ENCODE measurements around the gene CFAP68. TPM values are rescaled to one million over a fixed set of nuclear protein-coding genes. Genes with fewer than 3 reads are reported as not detected.
A peak's percentile ranks its signal among the peaks of the same experiment; 100 is the strongest.

The CFAP68 gene, protein sequence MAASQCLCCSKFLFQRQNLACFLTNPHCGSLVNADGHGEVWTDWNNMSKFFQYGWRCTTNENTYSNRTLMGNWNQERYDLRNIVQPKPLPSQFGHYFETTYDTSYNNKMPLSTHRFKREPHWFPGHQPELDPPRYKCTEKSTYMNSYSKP
- 19.9 and 27.1 TPM in 2 replicates for total RNA-seq (2014; rRNA removed)
- polyA plus RNA-seq (2012), result 27.3 TPM

DNA sequence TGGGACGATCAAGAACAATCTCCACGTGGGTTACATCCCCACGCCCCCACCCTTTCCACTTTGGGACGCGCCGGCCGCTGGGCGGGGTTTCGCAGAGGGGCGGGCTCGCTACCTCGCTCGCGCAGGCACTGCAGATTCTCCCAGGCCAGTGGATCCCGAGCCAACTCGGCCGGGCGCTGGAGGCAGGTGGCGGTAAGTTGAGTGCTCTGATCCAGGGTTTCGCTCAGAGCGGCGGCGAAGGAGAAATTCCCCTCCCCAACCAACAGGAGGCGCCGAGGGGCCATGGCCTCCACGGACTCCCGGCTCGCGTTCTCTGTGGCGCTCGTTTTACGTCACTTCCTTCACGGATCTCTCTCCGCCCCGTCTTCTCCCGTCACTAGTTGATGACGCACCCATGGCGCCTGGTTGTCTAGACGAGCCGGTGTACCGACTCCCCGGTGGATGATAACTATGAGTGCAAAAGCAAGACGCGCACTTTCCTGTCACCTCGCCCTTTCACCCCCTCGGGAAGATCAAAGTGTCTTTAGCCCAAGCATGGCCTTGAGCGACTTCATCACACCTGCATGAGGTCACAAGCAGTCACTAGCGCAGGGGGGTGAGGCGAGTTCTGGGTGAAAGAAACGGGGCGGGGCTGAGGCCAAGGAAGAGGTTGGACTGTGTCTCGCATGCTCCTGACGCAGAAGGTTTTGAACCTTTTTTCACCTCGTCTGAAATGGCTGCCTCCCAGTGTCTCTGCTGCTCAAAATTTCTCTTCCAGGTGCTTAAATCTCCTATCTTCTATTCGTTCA lies at the start of gene CFAP68, which contains the start of gene FDXACB1:
Gene CFAP68, plus strand, starts transcription at position 693 of the 788 bp plus-strand sequence. Its CDS starts 20 bp downstream, at position 713.
Gene FDXACB1, minus strand, starts transcription at position 317 of the 788 bp plus-strand sequence. Its CDS starts 33 bp downstream, at position 284.
- peak; percentile 97 for DNase-seq (ENCODE audit: low read depth)

DNA sequence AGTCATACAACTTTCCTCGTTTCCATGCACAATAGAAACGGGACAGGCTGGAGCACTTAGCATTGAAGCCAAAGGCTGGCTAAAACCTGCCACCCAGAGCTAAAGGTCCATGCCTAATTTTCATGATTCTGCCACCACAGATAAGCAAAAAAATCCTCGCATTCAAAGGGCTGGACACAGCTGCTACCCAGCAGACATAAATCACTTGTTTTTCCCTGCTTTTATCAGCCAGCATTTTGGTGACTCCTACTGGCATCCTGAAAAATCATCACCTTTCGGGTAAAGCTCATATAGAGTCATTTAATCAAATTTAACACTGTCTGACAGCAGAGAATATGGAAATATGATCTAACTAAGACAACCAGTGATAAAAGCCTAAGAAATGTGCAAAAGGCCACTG lies 45.8 kb upstream of the CFAP68 start:
- DNase-seq (ENCODE audit: low read depth), result peak; percentile 39

DNA sequence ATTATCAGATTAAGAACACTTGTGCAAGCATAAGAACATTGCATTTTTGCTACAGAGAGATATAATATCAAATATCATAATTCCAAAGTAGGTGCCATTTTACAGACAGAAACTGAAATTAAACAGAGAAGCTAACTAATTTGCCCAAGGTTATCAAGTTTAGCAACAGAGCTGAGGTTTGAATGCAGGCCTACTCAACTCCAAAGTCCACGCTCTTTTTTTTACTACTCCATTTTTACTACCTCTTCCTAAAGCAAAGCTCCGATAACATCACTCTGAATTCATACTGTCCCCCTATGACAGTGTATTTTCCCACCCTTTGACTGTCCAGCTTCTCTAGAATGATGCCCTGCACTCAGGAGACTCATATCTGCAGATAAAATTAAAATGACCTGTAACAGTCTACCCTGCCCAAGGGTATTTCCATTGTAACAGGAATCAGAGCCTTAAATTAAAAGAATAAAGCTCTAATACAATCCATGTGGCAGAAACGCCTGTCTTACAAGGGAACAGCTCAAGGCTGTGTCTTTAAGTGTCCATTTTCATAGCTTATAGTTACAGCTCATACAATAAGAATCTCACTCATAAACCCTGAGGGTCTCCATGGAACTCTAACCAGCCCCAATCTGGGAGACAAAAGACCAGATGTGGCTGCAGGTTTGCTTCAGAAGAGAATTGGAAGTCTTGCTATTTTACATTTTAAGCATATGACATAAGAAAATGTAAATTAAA lies 44.7 kb upstream of the CFAP68 start:
- no peak for DNase-seq (ENCODE audit: low read depth)

DNA sequence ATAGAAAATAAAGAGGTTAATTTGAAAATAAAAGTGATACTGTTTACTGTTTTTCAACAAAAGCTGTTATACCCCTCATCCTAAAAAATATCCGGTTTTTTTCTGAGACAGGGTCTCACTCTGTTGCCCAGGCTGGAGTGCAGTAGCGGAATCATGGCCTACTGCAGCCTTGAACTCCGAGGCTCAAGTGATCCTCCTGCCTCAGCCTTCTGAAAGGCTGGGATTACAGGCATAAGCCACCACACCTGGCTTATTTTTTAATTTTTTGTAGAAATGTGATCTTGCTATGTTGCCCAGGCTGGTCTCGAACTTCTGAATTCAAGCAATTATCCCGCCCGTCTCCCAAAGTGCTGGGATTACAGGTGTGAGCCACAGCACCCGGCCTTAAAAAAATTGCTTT lies 43.7 kb upstream of the CFAP68 start:
- no peak for DNase-seq (ENCODE audit: low read depth)

DNA sequence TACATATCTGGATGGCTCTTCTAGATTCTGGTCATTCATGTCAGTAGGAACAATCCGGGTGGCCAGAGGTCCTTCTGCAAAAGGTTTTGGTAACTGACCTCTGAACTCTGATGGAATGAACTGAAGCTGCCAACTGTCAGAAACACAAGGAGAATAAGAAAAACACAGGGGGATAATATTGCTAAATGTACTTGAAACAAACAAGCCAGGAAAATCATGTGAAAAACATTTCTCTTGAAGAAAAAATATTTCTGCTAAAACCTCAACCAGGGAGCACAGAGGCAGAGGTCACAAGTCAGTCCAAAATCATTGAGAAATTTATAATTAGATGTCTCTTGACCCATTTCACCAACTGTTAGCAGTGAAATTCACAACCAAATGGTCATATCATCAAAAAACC lies 43.2 kb upstream of the CFAP68 start:
- no peak for DNase-seq (ENCODE audit: low read depth)

DNA sequence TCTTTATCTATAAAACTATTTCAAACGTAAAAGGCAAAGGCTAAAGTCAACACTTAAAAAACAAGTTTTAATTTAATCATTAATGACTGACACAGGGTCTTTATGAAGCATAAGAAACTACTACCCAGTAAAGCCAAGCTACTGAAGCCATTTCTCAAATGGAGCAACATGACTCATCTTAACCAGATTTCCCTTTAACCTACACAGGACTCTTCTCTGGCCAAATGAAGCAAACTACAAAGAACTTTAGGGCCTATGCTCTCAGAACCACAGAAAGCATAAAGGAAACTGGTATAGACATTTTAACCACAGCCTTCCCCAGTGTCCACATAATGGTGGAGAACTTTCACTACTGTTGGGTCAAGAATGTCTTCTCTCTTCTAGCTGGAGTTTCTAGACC lies 42.6 kb upstream of the CFAP68 start:
- no peak for DNase-seq (ENCODE audit: low read depth)

DNA sequence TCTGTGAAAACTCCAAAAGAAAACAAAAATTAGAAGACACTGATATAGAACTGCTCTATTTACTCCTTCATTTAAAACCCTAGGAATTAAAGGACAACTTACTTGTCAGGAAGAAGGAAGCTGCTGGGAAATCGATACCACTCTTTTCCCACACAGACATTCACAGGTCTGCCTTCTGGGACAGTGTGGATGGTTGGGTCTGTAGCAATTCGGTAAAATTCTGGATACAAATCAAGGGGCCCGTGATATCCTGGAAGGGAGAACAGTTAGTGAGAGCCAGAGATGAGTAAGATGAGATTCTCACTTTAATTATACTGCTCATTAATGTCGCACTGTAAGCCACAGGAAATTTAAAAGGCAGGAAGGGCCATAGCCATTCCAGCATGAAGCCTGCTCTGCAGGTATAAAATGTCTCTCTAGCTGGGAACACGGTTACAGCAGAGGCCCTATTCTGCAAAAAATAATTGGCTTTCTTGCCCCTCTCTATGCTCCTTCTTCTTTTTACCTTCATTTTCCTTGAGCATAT lies 41.9 kb upstream of the CFAP68 start:
- no peak for DNase-seq (ENCODE audit: low read depth)

DNA sequence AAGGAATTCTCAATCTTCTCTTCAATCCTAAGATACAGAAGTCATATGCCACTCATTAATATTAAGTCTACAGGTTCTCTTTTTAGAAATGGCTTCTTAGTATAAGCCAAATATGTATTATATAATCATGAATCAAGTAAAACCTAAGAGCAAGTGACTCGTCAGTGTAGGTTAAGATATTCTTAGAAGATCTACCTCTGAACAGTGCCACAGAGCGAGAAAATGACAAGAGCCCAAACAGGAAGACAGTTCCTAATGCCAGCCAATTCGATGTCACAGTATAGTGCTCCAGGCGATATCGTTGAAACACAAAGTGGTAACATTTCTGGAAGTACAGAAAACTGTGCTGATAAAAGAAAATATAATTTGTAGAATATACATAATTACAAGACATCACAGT lies 41.3 kb upstream of the CFAP68 start:
- no peak for DNase-seq (ENCODE audit: low read depth)

DNA sequence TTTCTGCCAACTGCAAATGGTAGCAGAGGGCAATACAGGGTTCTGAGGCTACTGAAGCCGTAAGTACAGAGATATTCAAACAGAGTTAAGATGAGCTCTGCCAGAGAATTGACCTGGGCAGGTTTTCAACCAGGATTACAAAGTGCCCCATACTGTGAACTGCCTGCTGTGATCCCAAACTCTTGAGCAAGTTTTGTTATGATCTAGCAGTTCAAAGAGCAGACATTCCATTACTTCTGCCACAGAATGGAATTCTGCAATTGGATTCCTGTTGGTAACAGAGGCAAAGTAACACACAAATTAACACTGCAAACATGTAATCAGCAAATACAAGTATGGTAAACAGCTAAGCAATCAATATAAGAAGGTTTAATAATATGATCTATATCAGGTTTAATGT lies 39.2 kb upstream of the CFAP68 start:
- no peak for DNase-seq (ENCODE audit: low read depth)

DNA sequence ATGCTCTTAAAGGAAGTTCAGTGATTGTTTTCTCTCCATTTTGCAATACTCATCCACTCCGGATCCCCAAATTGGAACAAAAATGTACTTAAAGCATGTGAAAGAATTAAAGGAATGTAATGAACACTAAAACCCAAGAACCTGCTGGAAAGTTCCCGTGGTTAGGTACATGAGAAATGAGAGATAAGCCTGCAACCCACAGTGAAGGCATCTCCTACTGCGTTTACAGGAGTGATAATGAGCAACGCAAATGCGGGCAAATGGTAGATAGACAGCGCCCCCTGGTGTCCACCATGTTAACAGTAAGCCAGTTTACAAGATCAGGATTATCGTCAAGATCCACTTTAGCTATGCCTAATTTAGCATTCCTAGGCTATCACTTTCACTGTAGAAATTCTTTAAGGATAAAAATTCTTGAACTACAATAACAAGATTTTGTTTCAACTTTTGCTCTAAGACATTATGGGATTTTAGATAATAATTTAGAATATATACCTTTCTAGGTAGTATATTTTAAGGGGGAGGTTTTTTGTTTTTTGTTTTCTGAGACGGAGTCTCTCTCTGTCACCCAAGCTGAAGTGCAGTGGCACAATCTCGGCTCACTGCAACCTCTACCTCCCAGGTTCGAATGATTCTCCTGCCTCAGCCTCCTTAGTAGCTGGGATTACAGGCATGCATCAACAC lies 37.8 kb upstream of the CFAP68 start:
- peak; percentile 71 for DNase-seq (ENCODE audit: low read depth)

DNA sequence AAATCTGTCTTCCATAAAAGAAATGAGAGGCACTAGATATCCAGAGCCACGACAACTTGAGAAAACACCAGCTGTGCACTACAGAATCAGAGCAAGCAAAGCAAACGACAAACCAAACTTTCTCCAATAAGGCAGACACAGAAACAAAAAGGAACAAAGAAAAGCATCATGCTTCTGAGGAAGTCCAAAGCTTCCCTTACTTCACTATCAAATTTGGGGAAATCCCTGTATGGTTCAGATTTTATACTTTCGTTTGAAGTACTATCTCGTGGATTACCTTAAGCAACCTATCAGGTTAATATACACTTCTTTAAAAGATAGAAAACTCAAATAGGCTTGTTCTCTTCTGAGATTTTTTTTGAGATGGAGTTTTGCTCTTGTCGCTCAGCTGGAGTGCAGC lies 35.7 kb upstream of the CFAP68 start:
- DNase-seq (ENCODE audit: low read depth), result no peak

DNA sequence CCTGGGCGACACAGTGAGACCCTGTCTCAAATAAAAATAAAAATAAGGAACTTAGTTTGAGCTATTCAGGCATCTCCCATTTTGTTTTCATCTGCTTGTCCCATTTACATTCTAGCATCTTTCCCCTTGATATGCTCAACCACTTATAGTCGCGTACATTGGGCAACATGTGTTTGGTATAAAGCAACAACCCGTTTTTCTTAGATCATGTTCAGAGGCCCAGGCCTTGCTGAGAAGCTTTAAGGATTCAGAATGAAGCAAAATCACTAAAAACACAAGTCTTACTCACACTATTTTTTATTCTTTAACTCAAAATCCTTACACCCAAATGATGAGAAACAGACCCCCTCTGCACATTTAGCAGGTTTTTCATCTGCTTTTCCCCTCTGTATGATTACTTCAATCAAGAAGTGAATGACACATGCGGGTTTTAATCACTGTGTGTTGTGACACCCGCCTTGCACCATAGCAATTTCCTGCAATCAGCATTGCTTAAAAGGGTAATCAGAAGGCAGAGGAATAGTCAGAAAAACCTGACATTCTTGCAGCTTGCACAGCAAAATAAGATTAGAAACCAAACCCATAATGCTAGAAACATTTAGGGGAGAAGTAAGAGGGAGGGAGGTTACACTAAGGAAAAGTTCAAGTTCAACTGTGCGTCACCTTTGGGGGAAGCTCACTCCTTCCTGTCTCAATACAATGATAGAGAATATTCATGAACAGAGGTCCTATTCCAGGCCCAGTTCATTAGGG lies 33.9 kb upstream of the CFAP68 start:
- no peak for DNase-seq (ENCODE audit: low read depth)

DNA sequence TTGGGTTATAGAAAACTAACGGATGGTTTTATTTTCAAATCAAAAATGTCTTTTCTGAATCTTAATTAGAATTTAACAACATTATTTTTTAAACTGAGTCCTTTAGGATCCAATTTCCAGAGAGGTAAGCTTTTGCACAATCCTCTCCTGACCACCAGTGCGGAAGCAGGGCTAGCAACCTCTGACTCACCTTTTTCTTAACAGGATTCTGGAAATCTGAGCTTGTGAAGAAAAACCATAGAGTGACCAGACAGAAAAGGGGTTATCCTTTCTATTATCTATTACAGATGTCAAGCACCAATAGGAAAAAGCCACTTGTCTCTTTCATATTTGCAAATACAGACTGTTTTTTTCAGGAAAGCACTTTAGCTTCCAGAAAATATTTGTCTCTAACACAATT lies 33.3 kb upstream of the CFAP68 start:
- peak; percentile 46 for DNase-seq (ENCODE audit: low read depth)

DNA sequence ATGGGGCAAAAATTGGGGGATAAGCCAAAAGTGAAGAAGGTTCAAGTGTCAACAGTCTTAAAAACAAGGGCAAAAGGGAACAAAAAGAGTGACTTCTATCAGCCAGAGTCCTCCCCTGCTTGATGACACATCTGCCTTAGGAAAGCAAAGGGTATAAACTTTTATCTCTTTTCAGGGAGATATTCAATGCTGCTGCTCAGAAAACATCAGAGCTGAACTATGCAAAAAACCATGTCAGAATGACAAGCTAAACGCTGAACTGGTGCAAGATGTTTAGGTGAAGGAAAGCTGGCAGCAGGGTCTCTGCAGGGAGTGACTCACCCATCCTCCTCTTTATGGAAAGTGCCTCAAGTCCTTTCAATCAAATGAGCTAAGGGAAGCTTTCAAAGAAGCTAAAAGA lies 32.7 kb upstream of the CFAP68 start:
- DNase-seq (ENCODE audit: low read depth), result peak; percentile 48

DNA sequence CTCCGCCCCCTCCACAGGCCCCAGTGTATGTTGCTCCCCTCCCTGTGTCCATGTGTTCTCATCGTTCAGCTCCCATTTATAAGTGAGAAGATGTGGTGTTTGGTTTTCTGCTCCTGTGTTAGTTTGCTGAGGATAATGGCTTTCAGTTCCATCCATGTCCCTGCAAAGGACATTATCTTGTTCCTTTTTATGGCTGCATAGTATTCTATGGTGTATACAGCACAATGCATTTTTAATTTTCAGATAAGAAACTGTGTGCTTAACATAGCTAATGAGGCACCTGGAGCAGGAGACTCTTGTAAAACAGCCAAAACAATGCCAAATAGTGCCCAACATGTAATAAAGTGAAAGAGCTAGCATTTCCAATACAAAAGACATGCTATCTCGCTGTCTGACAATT lies 29.7 kb upstream of the CFAP68 start:
- no peak for DNase-seq (ENCODE audit: low read depth)

DNA sequence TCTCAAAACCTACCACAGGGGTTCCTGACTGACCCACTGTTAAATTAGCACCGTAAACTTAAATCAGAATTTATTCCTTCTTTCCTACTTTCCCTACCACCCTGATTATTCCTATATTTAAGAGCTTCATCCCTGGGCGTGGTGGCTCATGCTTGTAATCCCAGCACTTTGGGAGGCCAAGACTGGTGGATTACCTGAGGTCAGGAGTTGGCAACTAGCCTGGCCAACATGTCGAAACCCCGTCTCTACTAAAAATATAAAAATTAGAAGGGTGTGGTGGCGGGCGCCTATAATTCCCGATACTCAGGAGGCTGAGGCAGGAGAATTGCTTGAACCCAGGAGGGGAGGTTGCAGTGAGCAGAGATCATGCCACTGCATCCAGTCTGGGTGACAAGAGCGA lies 28.3 kb upstream of the CFAP68 start:
- no peak for DNase-seq (ENCODE audit: low read depth)

DNA sequence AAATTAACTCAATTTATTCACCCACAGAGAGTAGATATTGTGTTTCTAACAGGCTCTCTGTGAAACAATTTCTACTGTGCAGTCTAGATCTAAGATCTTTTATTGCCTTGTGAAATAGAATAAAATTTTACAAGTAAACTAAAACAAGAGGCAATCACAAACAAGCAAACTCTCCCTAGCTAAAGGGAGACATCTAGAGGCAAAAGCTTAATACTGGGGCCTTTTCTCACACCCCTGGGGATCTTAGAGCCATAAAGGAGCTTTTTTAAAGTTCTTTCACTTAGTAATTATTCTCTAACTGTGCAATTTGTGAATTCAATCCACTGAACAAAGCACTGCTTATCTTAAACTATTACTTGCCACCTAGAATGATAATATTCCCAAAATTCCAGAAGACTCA lies 27.7 kb upstream of the CFAP68 start:
- DNase-seq (ENCODE audit: low read depth), result peak; percentile 13

DNA sequence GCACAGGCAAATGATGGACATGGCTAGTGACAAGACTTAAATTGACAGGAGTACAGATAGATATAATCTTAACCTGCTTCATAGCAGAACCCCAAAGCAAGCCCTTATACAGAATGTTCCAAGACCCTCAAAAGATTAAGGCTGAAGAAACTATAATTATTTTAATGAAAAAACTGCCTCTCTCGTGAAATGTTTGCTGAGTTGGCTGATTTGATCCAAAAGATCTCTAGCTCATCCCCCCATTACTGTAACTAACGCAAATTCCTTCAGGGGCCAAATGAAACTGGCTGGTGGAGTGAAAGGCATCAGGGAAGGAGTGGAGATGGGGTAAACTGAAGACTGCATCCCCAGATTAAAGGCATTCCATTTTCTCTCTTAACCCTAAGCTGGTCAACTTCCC lies 27.2 kb upstream of the CFAP68 start:
- DNase-seq (ENCODE audit: low read depth), result no peak

DNA sequence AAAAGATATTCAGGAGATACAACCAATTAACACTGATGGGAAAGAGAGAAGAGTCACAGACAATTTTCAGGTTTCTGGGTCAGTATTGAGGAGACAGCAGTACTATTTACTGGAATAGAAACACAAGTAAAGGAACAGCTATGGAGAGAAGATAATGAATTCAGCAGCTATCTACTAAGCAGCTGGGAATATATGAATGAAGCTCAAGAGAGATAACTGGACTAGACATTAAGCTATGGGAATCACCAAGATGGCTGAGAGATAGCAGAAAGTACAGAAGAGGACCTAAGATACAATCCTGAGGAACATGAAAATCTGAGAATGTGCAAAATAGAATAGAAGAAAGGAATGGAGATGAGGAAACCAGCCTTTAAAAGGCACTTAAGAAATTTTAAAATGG lies 23.8 kb upstream of the CFAP68 start:
- no peak for DNase-seq (ENCODE audit: low read depth)

DNA sequence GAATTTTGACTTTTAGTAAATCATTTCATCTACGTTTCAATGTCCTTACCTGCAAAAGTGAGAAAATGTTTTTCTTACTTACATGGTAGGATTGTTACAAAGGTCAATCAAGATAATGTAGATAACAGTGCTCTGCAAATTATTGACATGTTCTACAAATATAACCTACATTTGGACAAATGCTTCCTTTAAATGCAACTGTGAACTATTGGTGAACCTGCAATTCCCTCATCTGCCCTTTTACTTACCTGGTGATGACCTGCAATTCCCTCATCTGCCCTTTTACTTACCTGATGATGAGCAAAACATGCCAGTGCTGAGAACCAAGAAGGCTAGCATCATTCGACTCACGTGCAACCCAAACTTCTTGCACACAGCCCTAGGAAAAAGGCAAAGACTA lies 19.1 kb upstream of the CFAP68 start:
- DNase-seq (ENCODE audit: low read depth), result no peak

DNA sequence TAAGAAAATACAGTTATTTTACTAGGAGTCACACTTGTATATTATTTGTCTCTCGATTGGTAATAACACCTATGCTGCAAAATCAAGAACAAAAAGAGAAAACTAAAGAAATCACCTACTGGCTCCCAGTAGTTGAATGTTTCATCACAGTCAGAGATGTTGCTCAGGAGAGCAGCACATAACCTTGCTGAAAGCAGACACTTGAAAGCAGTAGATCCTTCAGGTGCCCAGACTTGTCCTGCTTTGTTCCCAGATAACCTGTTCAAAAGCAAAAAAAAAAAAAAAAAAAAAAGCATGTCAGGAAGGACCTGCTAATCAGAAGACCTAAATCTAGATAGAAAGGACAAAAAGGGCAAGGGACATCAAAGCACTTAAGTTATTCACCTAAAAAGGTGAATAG lies 9.2 kb upstream of the CFAP68 start:
- no peak for DNase-seq (ENCODE audit: low read depth)

All from LHCN-M2 (cell line).